Measurements from ENCODE around the gene WWOX. TPM values are rescaled to one million over a fixed set of nuclear protein-coding genes. Genes with fewer than 3 reads are reported as not detected.

The WWOX gene
- total and polyA plus RNA-seq, 2 of the 13 experiments (the other 11 are each of a cell fraction or from before 2014, with no cell fraction given) = 9.1 to 37.4 TPM

- TF ChIP-seq AFF4 (CRISPR knock-in tag; IDR thresholded peaks at IDR 0.05) (no peak), ZNF75D (CRISPR knock-in tag; IDR thresholded peaks at IDR 0.05; ENCODE audit: borderline replicate concordance) (no peak), KAT7 (CRISPR knock-in tag; IDR thresholded peaks at IDR 0.05; ENCODE audit: borderline replicate concordance) (no peak), HDAC1 (CRISPR knock-in tag; IDR thresholded peaks at IDR 0.05) (0 out of 2 replicates have a peak, but pooled peaks have one; percentile 45), ZBTB38 (CRISPR knock-in tag; IDR thresholded peaks at IDR 0.05) (peak; percentile 86), SOX13 (IDR thresholded peaks at IDR 0.05) (no peak), SOX13 (CRISPR knock-in tag; conservative IDR thresholded peaks at IDR 0.05 in 1 of 2, IDR thresholded peaks at IDR 0.05 in 1 of 2) (0 out of 4 replicates have a peak, but pooled peaks of 1 of the 2 experiments have one; percentile 19), IRF1 (CRISPR knock-in tag; IDR thresholded peaks at IDR 0.05; ENCODE audit: low read depth) (no peak), HBP1 (CRISPR knock-in tag; IDR thresholded peaks at IDR 0.05; ENCODE audit: low read depth) (no peak), WIZ (CRISPR knock-in tag; IDR thresholded peaks at IDR 0.05) (0 out of 2 replicates have a peak, but pooled peaks have one; percentile 58), GPBP1L1 (CRISPR knock-in tag; IDR thresholded peaks at IDR 0.05) (no peak), ZNF496 (CRISPR knock-in tag; IDR thresholded peaks at IDR 0.05; ENCODE audit: insufficient replicate concordance) (no peak), PHF8 (CRISPR knock-in tag; IDR thresholded peaks at IDR 0.05) (0 out of 2 replicates have a peak, but pooled peaks have one; percentile 24), DBP (CRISPR knock-in tag; IDR thresholded peaks at IDR 0.05; ENCODE audit: not compliant biosample characterization) (no peak), ZNF672 (CRISPR knock-in tag; IDR thresholded peaks at IDR 0.05) (no peak), ZNF776 (CRISPR knock-in tag; IDR thresholded peaks at IDR 0.05) (no peak), AKAP8 (CRISPR knock-in tag; IDR thresholded peaks at IDR 0.05) (peak; percentile 32; the same call in 1 of the 2 replicates), ZEB1 (IDR thresholded peaks at IDR 0.05; ENCODE audit: insufficient replicate concordance, low read depth) (no peak)
- TF ChIP-seq, protein P1, sequence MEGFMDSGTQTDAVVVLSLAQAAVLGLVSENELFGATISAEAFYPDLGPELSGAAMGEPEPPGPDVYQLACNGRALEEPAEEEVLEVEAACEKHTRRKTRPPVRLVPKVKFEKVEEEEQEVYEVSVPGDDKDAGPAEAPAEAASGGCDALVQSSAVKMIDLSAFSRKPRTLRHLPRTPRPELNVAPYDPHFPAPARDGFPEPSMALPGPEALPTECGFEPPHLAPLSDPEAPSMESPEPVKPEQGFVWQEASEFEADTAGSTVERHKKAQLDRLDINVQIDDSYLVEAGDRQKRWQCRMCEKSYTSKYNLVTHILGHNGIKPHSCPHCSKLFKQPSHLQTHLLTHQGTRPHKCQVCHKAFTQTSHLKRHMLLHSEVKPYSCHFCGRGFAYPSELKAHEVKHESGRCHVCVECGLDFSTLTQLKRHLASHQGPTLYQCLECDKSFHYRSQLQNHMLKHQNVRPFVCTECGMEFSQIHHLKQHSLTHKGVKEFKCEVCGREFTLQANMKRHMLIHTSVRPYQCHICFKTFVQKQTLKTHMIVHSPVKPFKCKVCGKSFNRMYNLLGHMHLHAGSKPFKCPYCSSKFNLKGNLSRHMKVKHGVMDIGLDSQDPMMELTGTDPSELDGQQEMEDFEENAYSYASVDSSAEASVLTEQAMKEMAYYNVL (CRISPR knock-in tag; IDR thresholded peaks at IDR 0.05; ENCODE audit: borderline replicate concordance) = no peak
These were observed 373.7 kb downstream of the WWOX start (continued) for GRCh38 chr16:78473031-78473699.
